ENCODE results near the gene EEFSEC. TPM values are rescaled to one million over a fixed set of nuclear protein-coding genes. Genes with fewer than 3 reads are reported as not detected.
A peak's percentile ranks its signal among the peaks of the same experiment; 100 is the strongest.

The EEFSEC gene
- total and polyA plus RNA-seq, 2 experiments from 2014 or later = 10.1 to 16.2 TPM

GRCh38 chr3:128192131-128192530 is 38.9 kb downstream of the EEFSEC start (continued):
- TF ChIP-seq REST (IDR thresholded peaks at IDR 0.05; ENCODE audit: unreplicated experiment) (no peak), STAT1 (IDR thresholded peaks at IDR 0.05; ENCODE audit: unreplicated experiment) (no peak), EZH2 (IDR thresholded peaks at IDR 0.05; ENCODE audit: low read depth, unreplicated experiment) (no peak), ZNF331 (CRISPR knock-in tag; IDR thresholded peaks at IDR 0.05; ENCODE audit: low read depth) (no peak), ETS1 (IDR thresholded peaks at IDR 0.05) (no peak), JUNB (IDR thresholded peaks at IDR 0.05; ENCODE audit: unreplicated experiment) (no peak)

- no peaks in the 10 kb centered on the region for H3K9me3 Mint-ChIP-seq
- 0 out of 2 replicates have a peak, but pooled peaks cover 4% of the 10 kb centered on the region for H3K79me2 ChIP-seq (replicated peaks; ENCODE audit: insufficient read depth)
- peaks cover 32% of the 10 kb centered on the region for H3K4me1 ChIP-seq (ENCODE audit: insufficient read depth)
- DNase-seq (ENCODE audit: low spot score) (no peak), ATAC-seq (peak; percentile 54)
- peaks cover 5% of the 10 kb centered on the region; the same call in 1 of the 2 replicates for H4K20me1 ChIP-seq (replicated peaks; ENCODE audit: insufficient read depth)
- no peaks in the 10 kb centered on the region for H3K36me3 ChIP-seq (ENCODE audit: insufficient read depth)
- H3K4me3 ChIP-seq = no peak overlapping the region
- no peak overlapping the region for H3K27ac Mint-ChIP-seq
- no peaks in the 10 kb centered on the region for H3K27me3 Mint-ChIP-seq (ENCODE audit: insufficient read depth, low read depth, poor library complexity)
- H3K36me3 Mint-ChIP-seq (ENCODE audit: low read depth) = no peaks in the 10 kb centered on the region
- H3K4me2 ChIP-seq = no peak overlapping the region
- H3K4me1 Mint-ChIP-seq = peaks cover 44% of the 10 kb centered on the region
- H3F3A ChIP-seq (replicated peaks; ENCODE audit: low read depth) = no peaks in the 10 kb centered on the region
- no peaks in the 10 kb centered on the region for H3K9me2 ChIP-seq (ENCODE audit: insufficient read depth)
- no peak overlapping the region for H3K4me3 Mint-ChIP-seq
- no peak overlapping the region for H3K27ac ChIP-seq (ENCODE audit: low read depth)
- no peaks in the 10 kb centered on the region for H3K27me3 ChIP-seq (ENCODE audit: insufficient read depth)
- no peak overlapping the region for H2AFZ ChIP-seq
- TF ChIP-seq ZNF462 (CRISPR knock-in tag; IDR thresholded peaks at IDR 0.05) = no peak
- TF ChIP-seq POLR2AphosphoS5 (IDR thresholded peaks at IDR 0.05; ENCODE audit: low read depth) = no peak
- TF ChIP-seq NANOG (IDR thresholded peaks at IDR 0.05; ENCODE audit: borderline replicate concordance) = no peak
- TF ChIP-seq JUNB (IDR thresholded peaks at IDR 0.05; ENCODE audit: unreplicated experiment) = no peak
- TF ChIP-seq CREB1 (CRISPR knock-in tag; IDR thresholded peaks at IDR 0.05; ENCODE audit: low read depth) = no peak
- TF ChIP-seq CTCF (conservative IDR thresholded peaks at IDR 0.05; ENCODE audit: low read depth in 2 of 2) = no peak
- no peak for TF ChIP-seq EZH2 (IDR thresholded peaks at IDR 0.05; ENCODE audit: low read depth, unreplicated experiment)
- TF ChIP-seq ETS1 (IDR thresholded peaks at IDR 0.05) = no peak
Observed at GRCh38 chr3:128193168-128193567, 39.9 kb downstream of the EEFSEC start.
